GM19455 (cell line): ENCODE measurements around the gene WDHD1.
"Not testable (repeated sequence)": the region's sequence is repeated elsewhere in the genome, so short reads cannot be mapped to it uniquely, and the experiment has no call there.

Experiments used
- ATAC-seq: cut with Tn5 transposase; IDR thresholded peaks from one replicate; pipeline ENCODE4 v1.9.1; 2021; ENCODE audit not compliant: unreplicated experiment

Gene WDHD1

GRCh38 chr14:54967496-54967895 lies 59.4 kb downstream of the WDHD1 start:
- no peak for ATAC-seq

DNA sequence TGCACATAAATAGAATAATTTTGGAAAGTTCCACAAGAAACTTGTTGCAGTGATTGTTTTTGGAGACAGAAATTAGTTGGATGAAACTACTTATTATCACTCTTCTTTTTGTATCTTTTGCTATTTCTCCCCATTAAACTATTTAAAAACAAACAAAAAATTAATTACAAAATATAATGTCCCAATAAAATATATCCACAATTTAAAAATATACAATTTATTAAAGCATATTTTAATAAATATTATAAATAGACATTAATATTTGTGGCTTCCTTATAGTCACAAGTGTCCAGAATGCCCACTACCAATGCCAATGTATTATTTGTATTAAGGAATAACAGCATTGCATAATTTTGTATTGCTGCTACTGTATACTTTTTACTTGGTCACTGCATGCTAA lies 71.8 kb downstream of the WDHD1 start:
- no peak for ATAC-seq

DNA sequence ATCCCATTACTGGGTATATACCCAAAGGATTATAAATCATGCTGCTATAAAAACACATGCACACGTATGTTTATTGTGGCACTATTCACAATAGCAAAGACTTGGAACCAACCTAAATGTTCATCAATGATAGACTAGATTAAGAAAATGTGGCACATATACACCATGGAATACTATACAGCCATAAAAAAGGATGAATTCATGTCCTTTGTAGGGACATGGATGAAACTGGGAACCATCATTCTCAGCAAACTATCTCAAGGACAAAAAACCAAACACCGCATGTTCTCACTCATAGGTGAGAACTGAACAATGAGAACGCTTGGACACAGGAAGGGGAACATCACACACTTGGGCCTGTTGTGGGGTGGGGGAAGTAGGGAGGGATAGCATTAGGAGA lies 73.3 kb downstream of the WDHD1 start:
- not testable (repeated sequence) for ATAC-seq

DNA sequence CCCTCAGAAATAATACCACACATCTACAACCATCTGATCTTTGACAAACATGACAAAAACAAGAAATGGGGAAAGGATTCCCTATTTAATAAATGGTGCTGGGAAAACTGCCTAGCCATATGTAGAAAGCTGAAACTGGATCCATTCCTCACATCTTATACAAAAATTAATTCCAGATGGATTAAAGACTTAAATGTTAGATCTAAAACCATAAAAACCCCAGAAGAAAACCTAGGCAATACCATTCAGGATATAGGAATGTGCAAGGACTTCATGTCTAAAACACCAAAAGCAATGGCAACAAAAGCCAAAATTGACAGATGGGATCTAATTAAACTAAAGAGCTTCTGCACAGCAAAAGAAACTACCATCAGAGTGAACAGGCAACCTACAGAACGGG lies 74.1 kb downstream of the WDHD1 start:
- not testable (repeated sequence) for ATAC-seq

GRCh38 chr14:54947230-54947629 lies 79.7 kb downstream of the WDHD1 start:
- ATAC-seq, result no peak

DNA sequence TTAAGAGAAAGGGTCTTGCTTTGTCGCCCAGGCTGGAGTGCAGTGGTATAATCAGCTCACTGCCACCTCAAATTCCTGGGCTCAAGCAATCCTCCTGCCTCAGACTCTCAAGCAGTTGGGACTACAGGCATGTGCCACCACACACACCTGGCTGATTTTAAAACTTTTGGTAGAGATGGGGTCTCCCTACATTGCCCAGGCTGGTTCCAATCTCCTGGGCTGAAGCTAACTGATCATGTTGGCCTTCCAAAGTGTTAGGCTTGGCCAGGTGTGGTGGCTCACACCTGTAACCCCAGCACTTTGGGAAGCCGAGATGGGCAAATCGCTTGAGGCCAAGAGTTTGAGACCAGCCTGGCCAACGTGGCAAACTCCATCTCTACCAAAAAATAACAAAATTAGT lies 80.4 kb downstream of the WDHD1 start:
- ATAC-seq, result no peak

- no peak for ATAC-seq
These were observed 82.0 kb downstream of the WDHD1 start for GRCh38 chr14:54944737-54945391.

DNA sequence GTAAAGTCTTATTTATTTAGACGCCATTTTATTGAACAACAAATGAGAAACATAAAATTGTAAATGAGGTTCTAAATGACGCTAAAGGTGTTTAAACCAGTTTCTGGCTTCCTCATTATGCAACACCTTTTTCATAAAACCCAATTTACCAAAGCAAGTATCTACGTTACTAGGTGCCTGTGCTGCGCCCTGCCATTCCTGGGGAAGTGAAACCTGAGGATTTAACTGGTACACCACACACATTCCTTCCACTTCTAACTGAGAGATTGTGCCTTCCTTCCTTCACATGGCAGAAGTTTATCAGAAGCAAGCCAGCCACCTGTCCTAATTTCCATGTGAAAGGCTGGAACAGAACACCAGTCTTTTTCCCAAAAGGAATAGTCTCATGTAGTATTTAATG lies 84.0 kb downstream of the WDHD1 start:
- no peak for ATAC-seq

GRCh38 chr14:54936816-54937215 lies 90.1 kb downstream of the WDHD1 start:
- ATAC-seq, result no peak

DNA sequence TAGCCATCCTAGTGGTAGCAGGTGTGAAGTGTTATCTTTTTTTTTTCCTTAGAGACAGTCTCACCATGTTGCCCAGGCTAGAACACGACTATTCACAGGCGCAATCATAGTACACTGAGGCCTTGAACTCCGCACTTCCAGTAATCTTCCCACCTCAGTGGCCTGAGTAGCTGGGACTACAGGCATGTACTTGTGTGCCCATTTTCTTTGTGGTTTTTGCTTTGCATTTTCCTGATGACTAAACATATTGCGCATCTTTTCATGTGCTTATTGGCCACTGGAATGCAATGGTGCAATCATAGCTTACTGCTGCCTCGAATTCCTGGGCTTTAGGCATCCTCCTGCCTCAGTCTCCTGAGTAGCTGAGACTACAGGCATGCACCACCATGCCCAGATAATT lies 90.9 kb downstream of the WDHD1 start:
- ATAC-seq, result no peak

GRCh38 chr14:54935100-54935499 lies 91.8 kb downstream of the WDHD1 start:
- ATAC-seq, result no peak

DNA sequence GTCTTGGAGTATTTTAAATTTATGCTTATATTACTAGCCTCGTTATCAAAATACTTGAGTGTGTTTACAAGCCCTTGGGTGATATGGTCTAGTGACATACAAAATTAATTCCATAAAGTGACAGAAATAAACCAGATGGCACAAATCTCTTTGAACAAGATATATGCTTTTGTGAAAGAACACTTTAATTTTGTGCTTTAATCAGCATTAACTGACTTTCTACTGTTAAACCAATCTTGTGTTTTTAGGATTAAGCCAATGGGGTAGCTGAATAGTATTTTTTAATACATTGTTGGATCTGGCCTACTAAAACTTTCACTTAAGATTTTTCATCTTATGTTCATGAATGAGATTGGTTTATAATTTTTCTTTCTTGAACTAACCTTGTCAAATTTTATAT lies 93.9 kb downstream of the WDHD1 start:
- no peak for ATAC-seq

- ATAC-seq, result no peak
These were observed 95.1 kb downstream of the WDHD1 start for GRCh38 chr14:54931598-54932340.

- ATAC-seq, result no peak
These were observed 95.8 kb downstream of the WDHD1 start for GRCh38 chr14:54931101-54931500.

DNA sequence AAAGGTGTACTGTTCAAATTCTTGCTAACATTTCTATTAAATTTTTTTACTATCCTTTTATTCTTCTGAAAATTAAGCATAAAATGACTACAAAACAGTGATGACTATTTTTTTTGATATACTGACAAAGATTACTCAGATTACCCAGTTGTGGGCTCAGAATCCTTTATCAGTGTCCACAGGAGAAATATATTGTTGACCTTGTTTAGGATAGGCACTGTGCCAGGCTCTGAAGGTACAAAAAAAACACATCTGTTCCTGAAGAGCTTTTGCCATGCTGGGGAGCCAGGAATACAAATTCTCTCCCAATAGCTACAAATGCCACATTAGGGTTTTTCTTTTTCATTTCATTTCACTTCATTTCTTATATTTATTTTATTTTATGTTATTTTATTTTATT lies 97.3 kb downstream of the WDHD1 start:
- no peak for ATAC-seq

- ATAC-seq, result no peak
These were observed 98.7 kb downstream of the WDHD1 start for GRCh38 chr14:54928216-54928615.

- no peak for ATAC-seq
These were observed 99.3 kb downstream of the WDHD1 start for GRCh38 chr14:54927551-54927950.

GRCh38 chr14:54926570-54926969 lies 100.3 kb downstream of the WDHD1 start:
- ATAC-seq, result not testable (repeated sequence)

DNA sequence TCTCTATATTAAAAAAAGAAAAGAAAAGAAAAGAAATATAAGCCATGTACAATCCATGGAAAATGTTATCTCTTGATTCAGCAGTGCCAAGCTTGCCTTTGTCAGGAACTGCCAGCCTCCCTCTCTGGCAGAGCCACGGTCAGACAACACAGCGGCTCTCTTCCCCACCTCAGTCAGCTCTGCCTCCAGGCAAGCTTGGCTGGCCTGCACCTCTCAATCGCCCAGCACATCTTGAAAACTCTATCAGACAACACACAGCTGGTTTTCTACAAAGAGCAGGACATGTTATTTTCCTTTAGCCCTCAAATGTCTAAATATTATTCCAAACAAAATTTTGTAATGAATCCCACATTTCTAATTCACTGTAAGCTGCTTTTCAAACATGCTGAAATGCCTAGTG lies 104.3 kb downstream of the WDHD1 start:
- no peak for ATAC-seq

DNA sequence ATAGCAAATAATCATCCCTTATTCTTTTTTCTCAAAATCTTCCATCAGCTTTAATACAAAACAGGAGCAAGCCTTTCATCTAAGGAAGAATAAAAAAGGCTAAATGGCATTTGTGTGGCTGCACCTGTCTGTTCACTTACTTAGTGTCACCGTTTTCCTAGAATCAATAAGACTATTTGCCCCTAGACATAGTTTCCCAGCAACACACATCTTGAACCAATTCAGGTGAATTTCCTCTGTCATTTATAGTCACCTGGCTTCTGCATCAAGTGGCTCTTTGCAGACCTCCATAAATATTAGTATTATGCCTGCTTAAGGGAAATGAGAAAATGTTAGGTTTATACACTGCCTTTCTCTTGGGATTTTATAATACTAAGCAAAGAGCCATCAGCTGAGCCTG lies 106.8 kb downstream of the WDHD1 start:
- ATAC-seq, result no peak

- ATAC-seq, result no peak
These were observed 107.6 kb downstream of the WDHD1 start for GRCh38 chr14:54919330-54919729.

DNA sequence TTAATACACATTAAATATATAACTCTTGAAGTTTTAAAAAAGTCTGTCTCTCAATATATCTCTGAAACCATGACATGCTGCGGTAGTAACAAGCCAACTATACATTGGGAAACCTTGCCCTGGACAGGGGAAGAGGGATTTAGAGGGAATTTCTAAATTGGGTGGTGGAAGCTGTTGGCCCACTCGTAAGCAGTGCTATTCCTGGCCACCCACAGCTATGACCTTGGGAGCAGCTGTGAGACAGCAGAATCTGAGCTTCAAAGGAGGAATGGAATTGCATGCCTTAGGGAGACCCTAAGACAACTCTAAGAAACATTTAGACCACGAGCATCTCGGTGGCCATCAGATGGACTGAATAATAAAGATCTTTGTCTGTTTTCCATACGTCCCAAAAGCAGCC lies 108.5 kb downstream of the WDHD1 start:
- no peak for ATAC-seq

DNA sequence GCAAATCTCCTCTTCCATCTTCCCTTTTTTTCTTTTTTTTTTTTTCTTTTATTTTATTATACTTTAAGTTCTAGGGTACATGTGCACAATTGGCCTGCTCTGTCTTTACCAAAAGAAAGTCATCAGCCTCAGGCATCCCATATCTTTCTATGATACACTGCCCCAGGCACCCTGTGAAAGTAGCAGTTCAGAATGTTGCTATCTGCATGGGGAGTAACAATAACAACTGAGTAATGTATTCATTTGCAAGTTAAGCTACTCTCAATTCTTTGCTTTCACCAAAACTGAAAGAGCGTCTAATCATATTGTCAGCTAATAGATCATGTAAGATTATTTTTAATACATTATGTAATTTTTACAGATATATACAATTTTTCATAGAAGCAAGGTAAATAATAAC lies 110.8 kb downstream of the WDHD1 start:
- no peak for ATAC-seq
